HEK293 (cell line): Measurements from ENCODE around the gene KCNC2.

Experiments used
- CTCF ChIA-PET: fragments of 350-600 bp; formaldehyde crosslinking; extraction: SDS; loops from one replicate; lab custom pipeline; 2021; ENCODE audit warnings: antibody characterized with exemption; lab: Yijun Ruan, JAX
- POLR2A ChIA-PET: fragments of 300-600 bp; formaldehyde crosslinking; extraction: SDS; loops from one replicate; lab custom pipeline; 2020; ENCODE audit warnings: antibody characterized with exemption, inconsistent platforms; lab: Yijun Ruan, JAX
- H3K27ac ChIP-seq: fragments of 200-500 bp; sonication (Bioruptor generic); 2 replicates; pipeline ENCODE4 v1.5.1; 2014; ENCODE audit warnings: low read depth, low read length, control low read depth, inconsistent platforms; ENCODE audit errors: extremely low read depth
- H3K36me3 ChIP-seq, 2 experiments: fragments of 200-500 bp in 1 of 2; sonication (Bioruptor generic) in 1 of 2; 1 replicate in 1 of 2; 2 replicates in 1 of 2; pipeline ENCODE4 v1.5.1; 2014 to 2017; ENCODE audit warnings: inconsistent platforms in 2 of 2, low read length in 2 of 2; ENCODE audit not compliant: control insufficient read depth in 2 of 2, insufficient read depth in 1 of 2
- H3K4me1 ChIP-seq: fragments of 200-500 bp; sonication (Bioruptor generic); 2 replicates; pipeline ENCODE4 v1.5.1; 2014; ENCODE audit warnings: mild to moderate bottlenecking, low read length, inconsistent platforms; ENCODE audit not compliant: control insufficient read depth, insufficient read depth
- H3K4me3 ChIP-seq: 2 replicates; pipeline ENCODE4 v1.5.1; 2011; ENCODE audit warnings: low read depth, mild to moderate bottlenecking, control low read depth, low read length, moderate library complexity
- H3K9me3 ChIP-seq: fragments of 200-500 bp; sonication (Bioruptor generic); 2 replicates; pipeline ENCODE4 v1.5.1; 2014; ENCODE audit warnings: low read depth, low read length, inconsistent platforms; ENCODE audit not compliant: control insufficient read depth, insufficient read depth
- GLI4 ChIP-seq: fragments of 450-650 bp; formaldehyde crosslinking; IDR thresholded peaks from 2 replicates; pipeline ENCODE4 v1.5.1; 2016; ENCODE audit warnings: missing biosample characterization, missing genetic modification characterization
- GLIS2 ChIP-seq: fragments of 450-650 bp; formaldehyde crosslinking; IDR thresholded peaks from 2 replicates; pipeline ENCODE4 v1.5.1; 2016; ENCODE audit warnings: missing biosample characterization, missing genetic modification characterization
- HOXC10 ChIP-seq: sonication (generic); formaldehyde crosslinking; IDR thresholded peaks from 2 replicates; pipeline ENCODE4 v1.8.1; 2023; ENCODE audit warnings: mild to moderate bottlenecking, missing genetic modification reagents
- HOXD13 ChIP-seq: sonication (generic); formaldehyde crosslinking; IDR thresholded peaks from 2 replicates; pipeline ENCODE4 v1.8.0; 2022; ENCODE audit warnings: missing genetic modification reagents, borderline replicate concordance
- ZBTB20 ChIP-seq: fragments of 450-650 bp; formaldehyde crosslinking; IDR thresholded peaks from 2 replicates; pipeline ENCODE4 v1.5.1; 2016; ENCODE audit warnings: missing biosample characterization, missing genetic modification characterization
- ZFP3 ChIP-seq: fragments of 450-650 bp; formaldehyde crosslinking; IDR thresholded peaks from 2 replicates; pipeline ENCODE4 v1.5.1; 2016; ENCODE audit warnings: low read depth, missing biosample characterization, missing genetic modification characterization
- ZFP69B ChIP-seq: fragments of 450-650 bp; formaldehyde crosslinking; IDR thresholded peaks from 2 replicates; pipeline ENCODE4 v1.5.1; 2016; ENCODE audit warnings: missing biosample characterization, missing genetic modification characterization
- ZNF140 ChIP-seq: fragments of 450-650 bp; formaldehyde crosslinking; IDR thresholded peaks from 2 replicates; pipeline ENCODE4 v1.5.1; 2016; ENCODE audit warnings: missing biosample characterization, missing genetic modification characterization
- ZNF23 ChIP-seq: fragments of 450-650 bp; formaldehyde crosslinking; IDR thresholded peaks from 2 replicates; pipeline ENCODE4 v1.5.1; 2016; ENCODE audit warnings: missing biosample characterization, missing genetic modification characterization, borderline replicate concordance
- ZNF311 ChIP-seq: fragments of 450-650 bp; formaldehyde crosslinking; IDR thresholded peaks from 2 replicates; pipeline ENCODE4 v1.5.1; 2017; ENCODE audit warnings: missing biosample characterization, missing genetic modification characterization, borderline replicate concordance
- ZNF423 ChIP-seq: fragments of 450-650 bp; formaldehyde crosslinking; IDR thresholded peaks from 2 replicates; pipeline ENCODE4 v1.5.1; 2016; ENCODE audit warnings: missing biosample characterization, missing genetic modification characterization
- ZNF433 ChIP-seq: fragments of 450-650 bp; formaldehyde crosslinking; IDR thresholded peaks from 2 replicates; pipeline ENCODE4 v1.5.1; 2016; ENCODE audit warnings: missing biosample characterization, missing genetic modification characterization, low read depth
- ZNF624 ChIP-seq: fragments of 450-650 bp; formaldehyde crosslinking; IDR thresholded peaks from 2 replicates; pipeline ENCODE4 v1.5.1; 2017; ENCODE audit warnings: missing biosample characterization, missing genetic modification characterization
- ZNF777 ChIP-seq: fragments of 450-650 bp; formaldehyde crosslinking; IDR thresholded peaks from 2 replicates; pipeline ENCODE4 v1.5.1; 2017; ENCODE audit warnings: missing biosample characterization, missing genetic modification characterization, borderline replicate concordance
- ZNF785 ChIP-seq: fragments of 450-650 bp; formaldehyde crosslinking; IDR thresholded peaks from 2 replicates; pipeline ENCODE4 v1.5.1; 2016; ENCODE audit warnings: missing biosample characterization, missing genetic modification characterization
- TF ChIP-seq, protein P1 (sequence below): IDR thresholded peaks from 2 replicates; pipeline ENCODE4 v1.6.1; 2011; ENCODE audit warnings: mild to moderate bottlenecking, low read depth, low read length, borderline replicate concordance
- TF ChIP-seq, protein P2 (sequence below): fragments of 450-650 bp; formaldehyde crosslinking; IDR thresholded peaks from 2 replicates; pipeline ENCODE4 v1.5.1; 2016; ENCODE audit warnings: missing biosample characterization, missing genetic modification characterization
- TF ChIP-seq, protein P3 (sequence below): fragments of 450-650 bp; formaldehyde crosslinking; conservative IDR thresholded peaks from 2 replicates; pipeline ENCODE4 v1.5.1; 2016; ENCODE audit warnings: low read depth, missing biosample characterization, missing genetic modification characterization
- TF ChIP-seq, protein P4 (sequence below): sonication (generic); formaldehyde crosslinking; IDR thresholded peaks from 2 replicates; pipeline ENCODE4 v1.8.1; 2022; ENCODE audit warnings: mild to moderate bottlenecking, moderate library complexity, missing genetic modification reagents
- TF ChIP-seq, protein P5 (sequence below): fragments of 450-650 bp; formaldehyde crosslinking; IDR thresholded peaks from 2 replicates; pipeline ENCODE4 v1.5.1; 2016; ENCODE audit warnings: missing biosample characterization, missing genetic modification characterization
- TF ChIP-seq, protein P6 (sequence below): fragments of 450-650 bp; IDR thresholded peaks from 2 replicates; pipeline ENCODE4 v1.5.1; 2018; ENCODE audit warnings: missing biosample characterization, mild to moderate bottlenecking, missing genetic modification characterization

KCNC2 gene

DNA sequence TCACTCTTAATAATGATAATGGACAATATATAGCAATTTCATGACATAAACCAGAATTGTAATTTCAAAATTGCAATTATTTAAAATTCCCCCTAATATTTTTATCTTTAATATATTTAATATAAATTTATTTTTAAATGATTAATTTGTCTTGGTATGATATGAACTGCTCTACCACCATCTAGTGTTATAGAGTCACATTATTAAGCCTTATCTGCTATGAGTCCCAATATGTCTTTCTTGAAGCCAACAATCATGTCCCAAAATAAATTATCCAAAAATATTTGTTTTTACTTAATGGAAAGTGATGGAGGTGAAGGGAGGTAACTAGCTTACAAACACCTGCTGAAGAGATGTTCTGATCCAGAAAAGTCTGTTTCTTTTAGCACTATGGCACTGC lies 151.4 kb downstream of the KCNC2 start:
- no peak for TF ChIP-seq ZNF140 (tag by site-specific recombination)
- TF ChIP-seq, protein P1, sequence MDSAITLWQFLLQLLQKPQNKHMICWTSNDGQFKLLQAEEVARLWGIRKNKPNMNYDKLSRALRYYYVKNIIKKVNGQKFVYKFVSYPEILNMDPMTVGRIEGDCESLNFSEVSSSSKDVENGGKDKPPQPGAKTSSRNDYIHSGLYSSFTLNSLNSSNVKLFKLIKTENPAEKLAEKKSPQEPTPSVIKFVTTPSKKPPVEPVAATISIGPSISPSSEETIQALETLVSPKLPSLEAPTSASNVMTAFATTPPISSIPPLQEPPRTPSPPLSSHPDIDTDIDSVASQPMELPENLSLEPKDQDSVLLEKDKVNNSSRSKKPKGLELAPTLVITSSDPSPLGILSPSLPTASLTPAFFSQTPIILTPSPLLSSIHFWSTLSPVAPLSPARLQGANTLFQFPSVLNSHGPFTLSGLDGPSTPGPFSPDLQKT, result no peak
- TF ChIP-seq, protein P2, sequence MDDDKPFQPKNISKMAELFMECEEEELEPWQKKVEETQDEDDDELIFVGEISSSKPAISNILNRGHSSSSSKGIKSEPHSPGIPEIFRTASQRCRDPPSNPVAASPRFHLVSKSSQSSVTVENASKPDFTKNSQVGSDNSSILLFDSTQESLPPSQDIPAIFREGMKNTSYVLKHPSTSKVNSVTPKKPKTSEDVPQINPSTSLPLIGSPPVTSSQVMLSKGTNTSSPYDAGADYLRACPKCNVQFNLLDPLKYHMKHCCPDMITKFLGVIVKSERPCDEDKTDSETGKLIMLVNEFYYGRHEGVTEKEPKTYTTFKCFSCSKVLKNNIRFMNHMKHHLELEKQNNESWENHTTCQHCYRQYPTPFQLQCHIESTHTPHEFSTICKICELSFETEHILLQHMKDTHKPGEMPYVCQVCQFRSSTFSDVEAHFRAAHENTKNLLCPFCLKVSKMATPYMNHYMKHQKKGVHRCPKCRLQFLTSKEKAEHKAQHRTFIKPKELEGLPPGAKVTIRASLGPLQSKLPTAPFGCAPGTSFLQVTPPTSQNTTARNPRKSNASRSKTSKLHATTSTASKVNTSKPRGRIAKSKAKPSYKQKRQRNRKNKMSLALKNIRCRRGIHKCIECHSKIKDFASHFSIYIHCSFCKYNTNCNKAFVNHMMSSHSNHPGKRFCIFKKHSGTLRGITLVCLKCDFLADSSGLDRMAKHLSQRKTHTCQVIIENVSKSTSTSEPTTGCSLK (tag by site-specific recombination), result no peak
- TF ChIP-seq HOXC10 (CRISPR knock-in tag), result no peak
- no peak for TF ChIP-seq ZFP3 (tag by site-specific recombination)
- no peaks in the 10 kb centered on the region for H3K4me1 ChIP-seq
- no peaks in the 10 kb centered on the region for H3K36me3 ChIP-seq
- ChIA-PET CTCF (no interaction called here), POLR2A (no interaction called here)
- no peak overlapping the region for H3K27ac ChIP-seq
- no peak overlapping the region for H3K4me3 ChIP-seq
- no peaks in the 10 kb centered on the region for H3K9me3 ChIP-seq

DNA sequence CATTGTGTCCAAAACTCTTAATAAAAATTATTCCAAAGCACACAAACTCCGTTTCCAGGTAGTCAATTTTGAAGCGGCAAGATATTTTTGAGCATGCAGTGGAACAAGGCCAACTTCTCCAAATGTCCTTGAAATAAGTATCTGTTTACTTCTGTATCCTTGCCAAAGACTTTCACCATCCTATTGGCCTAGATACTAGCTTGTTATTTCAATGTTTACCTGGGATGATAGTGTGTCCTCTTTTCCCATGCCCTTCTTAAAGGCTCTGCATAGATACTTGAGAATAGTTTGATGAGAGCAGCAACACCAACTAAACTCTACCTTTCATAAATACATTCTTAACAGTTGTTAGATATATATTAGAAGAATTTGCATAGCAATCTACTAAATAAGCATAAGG lies 160.9 kb downstream of the KCNC2 start:
- Histone ChIP-seq H3K4me3 (no peak overlapping the region), H3K36me3 (no peaks in the 10 kb centered on the region), H3K4me1 (no peaks in the 10 kb centered on the region), H3K9me3 (no peaks in the 10 kb centered on the region), H3K27ac (no peak overlapping the region)
- TF ChIP-seq ZFP69B (tag by site-specific recombination), result no peak
- TF ChIP-seq, protein P3, sequence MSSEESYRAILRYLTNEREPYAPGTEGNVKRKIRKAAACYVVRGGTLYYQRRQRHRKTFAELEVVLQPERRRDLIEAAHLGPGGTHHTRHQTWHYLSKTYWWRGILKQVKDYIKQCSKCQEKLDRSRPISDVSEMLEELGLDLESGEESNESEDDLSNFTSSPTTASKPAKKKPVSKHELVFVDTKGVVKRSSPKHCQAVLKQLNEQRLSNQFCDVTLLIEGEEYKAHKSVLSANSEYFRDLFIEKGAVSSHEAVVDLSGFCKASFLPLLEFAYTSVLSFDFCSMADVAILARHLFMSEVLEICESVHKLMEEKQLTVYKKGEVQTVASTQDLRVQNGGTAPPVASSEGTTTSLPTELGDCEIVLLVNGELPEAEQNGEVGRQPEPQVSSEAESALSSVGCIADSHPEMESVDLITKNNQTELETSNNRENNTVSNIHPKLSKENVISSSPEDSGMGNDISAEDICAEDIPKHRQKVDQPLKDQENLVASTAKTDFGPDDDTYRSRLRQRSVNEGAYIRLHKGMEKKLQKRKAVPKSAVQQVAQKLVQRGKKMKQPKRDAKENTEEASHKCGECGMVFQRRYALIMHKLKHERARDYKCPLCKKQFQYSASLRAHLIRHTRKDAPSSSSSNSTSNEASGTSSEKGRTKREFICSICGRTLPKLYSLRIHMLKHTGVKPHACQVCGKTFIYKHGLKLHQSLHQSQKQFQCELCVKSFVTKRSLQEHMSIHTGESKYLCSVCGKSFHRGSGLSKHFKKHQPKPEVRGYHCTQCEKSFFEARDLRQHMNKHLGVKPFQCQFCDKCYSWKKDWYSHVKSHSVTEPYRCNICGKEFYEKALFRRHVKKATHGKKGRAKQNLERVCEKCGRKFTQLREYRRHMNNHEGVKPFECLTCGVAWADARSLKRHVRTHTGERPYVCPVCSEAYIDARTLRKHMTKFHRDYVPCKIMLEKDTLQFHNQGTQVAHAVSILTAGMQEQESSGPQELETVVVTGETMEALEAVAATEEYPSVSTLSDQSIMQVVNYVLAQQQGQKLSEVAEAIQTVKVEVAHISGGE (tag by site-specific recombination), result no peak
- no peak for TF ChIP-seq ZNF777 (tag by site-specific recombination)
- no peak for TF ChIP-seq ZNF423 (tag by site-specific recombination)
- POLR2A ChIA-PET, result no interaction called here
- CTCF ChIA-PET, result interaction anchor here (0.8 kb wide), 1 partner anchor 145 kb away, joined by 5 read pairs; no protein-coding TSS in a partner anchor

DNA sequence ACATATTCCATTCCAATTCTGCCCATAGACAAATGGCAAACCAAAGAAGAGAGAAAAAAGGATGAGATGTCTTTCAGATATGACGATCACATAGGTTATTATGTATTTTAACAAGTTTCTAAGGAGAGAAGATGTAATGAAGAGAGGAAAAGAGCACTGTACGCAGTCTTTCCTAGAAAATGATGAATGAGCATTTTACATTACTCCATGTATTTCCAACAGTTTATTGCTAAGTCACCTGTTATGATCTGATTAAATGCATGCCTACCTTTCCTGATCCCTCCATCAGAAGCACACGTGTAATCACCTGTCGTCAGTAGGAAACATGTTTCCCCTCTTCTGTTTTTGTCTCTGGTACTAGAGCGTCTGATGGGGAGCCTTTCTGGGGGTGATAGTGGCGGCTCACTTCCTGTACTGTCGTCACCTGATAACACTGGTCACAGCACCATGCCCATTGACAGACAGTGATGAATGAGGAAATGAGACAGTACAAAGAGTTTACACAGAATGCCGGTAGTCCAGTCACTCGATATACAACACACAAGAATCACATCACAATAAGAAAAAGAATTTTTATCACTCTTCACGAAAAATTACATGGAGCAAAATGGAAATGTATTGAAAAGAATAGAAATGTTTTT lies 161.6 kb downstream of the KCNC2 start:
- H3K4me3 ChIP-seq, result no peak overlapping the region
- no peaks in the 10 kb centered on the region for H3K36me3 ChIP-seq
- CTCF ChIA-PET, result no interaction called here
- no peak overlapping the region for H3K27ac ChIP-seq
- POLR2A ChIA-PET, result no interaction called here
- H3K4me1 ChIP-seq, result no peaks in the 10 kb centered on the region
- H3K9me3 ChIP-seq, result no peaks in the 10 kb centered on the region
- no peak for TF ChIP-seq ZNF23
- no peak for TF ChIP-seq ZNF785 (tag by site-specific recombination)
- no peak for TF ChIP-seq ZNF624 (tag by site-specific recombination)
- TF ChIP-seq, protein P4, sequence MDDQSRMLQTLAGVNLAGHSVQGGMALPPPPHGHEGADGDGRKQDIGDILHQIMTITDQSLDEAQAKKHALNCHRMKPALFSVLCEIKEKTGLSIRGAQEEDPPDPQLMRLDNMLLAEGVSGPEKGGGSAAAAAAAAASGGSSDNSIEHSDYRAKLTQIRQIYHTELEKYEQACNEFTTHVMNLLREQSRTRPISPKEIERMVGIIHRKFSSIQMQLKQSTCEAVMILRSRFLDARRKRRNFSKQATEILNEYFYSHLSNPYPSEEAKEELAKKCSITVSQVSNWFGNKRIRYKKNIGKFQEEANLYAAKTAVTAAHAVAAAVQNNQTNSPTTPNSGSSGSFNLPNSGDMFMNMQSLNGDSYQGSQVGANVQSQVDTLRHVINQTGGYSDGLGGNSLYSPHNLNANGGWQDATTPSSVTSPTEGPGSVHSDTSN (CRISPR knock-in tag), result no peak
- no peak for TF ChIP-seq GLIS2 (tag by site-specific recombination)
- TF ChIP-seq ZNF311 (tag by site-specific recombination), result no peak
- TF ChIP-seq, protein P5, sequence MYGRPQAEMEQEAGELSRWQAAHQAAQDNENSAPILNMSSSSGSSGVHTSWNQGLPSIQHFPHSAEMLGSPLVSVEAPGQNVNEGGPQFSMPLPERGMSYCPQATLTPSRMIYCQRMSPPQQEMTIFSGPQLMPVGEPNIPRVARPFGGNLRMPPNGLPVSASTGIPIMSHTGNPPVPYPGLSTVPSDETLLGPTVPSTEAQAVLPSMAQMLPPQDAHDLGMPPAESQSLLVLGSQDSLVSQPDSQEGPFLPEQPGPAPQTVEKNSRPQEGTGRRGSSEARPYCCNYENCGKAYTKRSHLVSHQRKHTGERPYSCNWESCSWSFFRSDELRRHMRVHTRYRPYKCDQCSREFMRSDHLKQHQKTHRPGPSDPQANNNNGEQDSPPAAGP (tag by site-specific recombination), result no peak
- TF ChIP-seq HOXD13 (CRISPR knock-in tag), result no peak
- TF ChIP-seq, protein P6, sequence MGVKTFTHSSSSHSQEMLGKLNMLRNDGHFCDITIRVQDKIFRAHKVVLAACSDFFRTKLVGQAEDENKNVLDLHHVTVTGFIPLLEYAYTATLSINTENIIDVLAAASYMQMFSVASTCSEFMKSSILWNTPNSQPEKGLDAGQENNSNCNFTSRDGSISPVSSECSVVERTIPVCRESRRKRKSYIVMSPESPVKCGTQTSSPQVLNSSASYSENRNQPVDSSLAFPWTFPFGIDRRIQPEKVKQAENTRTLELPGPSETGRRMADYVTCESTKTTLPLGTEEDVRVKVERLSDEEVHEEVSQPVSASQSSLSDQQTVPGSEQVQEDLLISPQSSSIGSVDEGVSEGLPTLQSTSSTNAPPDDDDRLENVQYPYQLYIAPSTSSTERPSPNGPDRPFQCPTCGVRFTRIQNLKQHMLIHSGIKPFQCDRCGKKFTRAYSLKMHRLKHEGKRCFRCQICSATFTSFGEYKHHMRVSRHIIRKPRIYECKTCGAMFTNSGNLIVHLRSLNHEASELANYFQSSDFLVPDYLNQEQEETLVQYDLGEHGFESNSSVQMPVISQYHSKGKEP (tag by site-specific recombination), result no peak
- no peak for TF ChIP-seq GLI4 (tag by site-specific recombination)
- TF ChIP-seq ZBTB20 (tag by site-specific recombination), result no peak
- TF ChIP-seq ZNF433 (tag by site-specific recombination), result no peak
